PFSK-1 (cell line): ENCODE measurements around the gene TTC34.

Source experiments
- FOXP2 ChIP-seq: optimal IDR thresholded peaks from 2 replicates; pipeline ENCODE3; 2011; ENCODE audit warnings: borderline replicate concordance, control low read depth, inconsistent platforms; ENCODE audit not compliant: insufficient read depth; ENCODE audit errors: extremely low read length, extremely low read depth
- POLR2AphosphoS5 ChIP-seq: IDR thresholded peaks from 2 replicates; pipeline ENCODE4 v1.6.1; 2012; ENCODE audit warnings: low read depth, mild to moderate bottlenecking, control low read depth, low read length, moderate library complexity
- REST ChIP-seq, 2 experiments: IDR thresholded peaks; 2 replicates each; pipeline versions ENCODE4 v1.6.1 to v1.8.0; 2011 to 2012; ENCODE audit warnings: low read depth in 2 of 2, low read length in 2 of 2, control low read depth in 1 of 2, inconsistent platforms in 1 of 2, mild to moderate bottlenecking in 1 of 2, moderate library complexity in 1 of 2; ENCODE audit not compliant: insufficient read depth in 1 of 2
- SIN3A ChIP-seq: IDR thresholded peaks from 2 replicates; pipeline ENCODE4 v1.6.1; 2012; ENCODE audit warnings: mild to moderate bottlenecking, low read length, moderate library complexity, borderline replicate concordance; ENCODE audit not compliant: insufficient read depth
- TAF1 ChIP-seq: IDR thresholded peaks from 2 replicates; pipeline ENCODE4 v1.6.1; 2012; ENCODE audit warnings: low read length, control low read depth, borderline replicate concordance; ENCODE audit not compliant: insufficient read depth

TTC34 gene

GRCh38 chr1:2819831-2820730 is 18.6 kb upstream of the TTC34 start:
- no peak for TF ChIP-seq POLR2AphosphoS5
- no peak for TF ChIP-seq TAF1
- TF ChIP-seq FOXP2, result no peak
- TF ChIP-seq SIN3A, result no peak
- no peak for TF ChIP-seq REST (IDR thresholded peaks at IDR 0.05; ENCODE audit: insufficient read depth in 1 of 2, low read depth in 2 of 2, low read length in 2 of 2)

GRCh38 chr1:2819429-2819828 is 17.9 kb upstream of the TTC34 start:
- TF ChIP-seq FOXP2 (no peak), SIN3A (no peak), POLR2AphosphoS5 (no peak), REST (IDR thresholded peaks at IDR 0.05; ENCODE audit: insufficient read depth in 1 of 2, low read depth in 2 of 2, low read length in 2 of 2) (no peak), TAF1 (no peak)

GRCh38 chr1:2817784-2818564 is 16.5 kb upstream of the TTC34 start:
- TF ChIP-seq REST (IDR thresholded peaks at IDR 0.05; ENCODE audit: insufficient read depth in 1 of 2, low read depth in 2 of 2, low read length in 2 of 2), result no peak
- no peak for TF ChIP-seq TAF1
- no peak for TF ChIP-seq FOXP2
- no peak for TF ChIP-seq SIN3A
- no peak for TF ChIP-seq POLR2AphosphoS5

GRCh38 chr1:2816786-2817185 is 15.3 kb upstream of the TTC34 start:
- TF ChIP-seq POLR2AphosphoS5 (no peak), SIN3A (no peak), REST (IDR thresholded peaks at IDR 0.05; ENCODE audit: insufficient read depth in 1 of 2, low read depth in 2 of 2, low read length in 2 of 2) (no peak), FOXP2 (no peak), TAF1 (no peak)
